DOHH2 (cell line): ENCODE results near the gene ULBP1.

Experiments used
- H3F3A ChIP-seq: fragments of 200-600 bp; sonication (generic), shearing (Covaris generic); 2 replicates; pipeline ENCODE4 v1.6.0; 2016; ENCODE audit warnings: antibody characterized with exemption, mild to moderate bottlenecking; ENCODE audit not compliant: control insufficient read depth, insufficient read depth
- H3K27ac ChIP-seq: fragments of 200-600 bp; sonication (generic); 2 replicates; pipeline ENCODE4 v1.5.1; 2014; ENCODE audit warnings: low read depth, mild to moderate bottlenecking, low read length, moderate library complexity
- H3K27me3 ChIP-seq: fragments of 200-600 bp; sonication (generic); 2 replicates; pipeline ENCODE4 v1.6.1; 2014; ENCODE audit warnings: mild to moderate bottlenecking, low read length, mixed read lengths; ENCODE audit not compliant: control insufficient read depth
- H3K36me3 ChIP-seq: fragments of 200-600 bp; sonication (generic); 2 replicates; pipeline ENCODE4 v1.6.1; 2014; ENCODE audit warnings: mild to moderate bottlenecking, low read length, moderate library complexity, mixed read lengths; ENCODE audit not compliant: control insufficient read depth
- H3K4me1 ChIP-seq: fragments of 200-600 bp; sonication (generic); 2 replicates; pipeline ENCODE4 v1.6.1; 2014; ENCODE audit warnings: mild to moderate bottlenecking, low read length, mixed read lengths; ENCODE audit not compliant: control insufficient read depth
- H3K4me2 ChIP-seq: fragments of 200-600 bp; sonication (generic); 2 replicates; pipeline ENCODE4 v1.6.0; 2014; ENCODE audit warnings: mild to moderate bottlenecking, low read length, moderate library complexity
- H3K4me3 ChIP-seq: fragments of 200-600 bp; sonication (generic); 2 replicates; pipeline ENCODE4 v1.5.1; 2014; ENCODE audit warnings: mild to moderate bottlenecking, low read length, mixed read lengths
- H3K79me2 ChIP-seq: fragments of 200-600 bp; sonication (generic); 2 replicates; pipeline ENCODE4 v1.6.1; 2014; ENCODE audit warnings: mild to moderate bottlenecking, low read length, mixed read lengths; ENCODE audit not compliant: control insufficient read depth
- H3K9me2 ChIP-seq: fragments of 200-600 bp; sonication (generic); replicated peaks from 2 replicates; pipeline ENCODE4 v1.6.1; 2014; ENCODE audit warnings: mild to moderate bottlenecking, low read length, mixed read lengths; ENCODE audit not compliant: control insufficient read depth
- H3K9me3 ChIP-seq: fragments of 200-600 bp; sonication (generic); 2 replicates; pipeline ENCODE4 v1.6.1; 2014; ENCODE audit warnings: antibody characterized with exemption, low read length, mixed read lengths; ENCODE audit not compliant: control insufficient read depth, insufficient read depth
- H4K20me1 ChIP-seq: fragments of 200-600 bp; sonication (generic); 2 replicates; pipeline ENCODE4 v1.6.0; 2014; ENCODE audit warnings: low read depth, mild to moderate bottlenecking, antibody characterized with exemption, low read length, moderate library complexity; ENCODE audit not compliant: control insufficient read depth, insufficient read depth
- CTCF ChIP-seq: fragments of 200-600 bp; sonication (generic); IDR thresholded peaks from one replicate; pipeline ENCODE4 v1.5.1; 2014; ENCODE audit warnings: antibody characterized with exemption, mild to moderate bottlenecking, low read depth, low read length; ENCODE audit not compliant: poor library complexity, severe bottlenecking
- EZH2phosphoT487 ChIP-seq: fragments of 200-600 bp; sonication (generic); IDR thresholded peaks from 2 replicates; pipeline ENCODE4 v1.6.1; 2017; ENCODE audit warnings: borderline replicate concordance, mild to moderate bottlenecking, antibody characterized with exemption, low read length, moderate library complexity, mixed read lengths

Gene ULBP1

DNA sequence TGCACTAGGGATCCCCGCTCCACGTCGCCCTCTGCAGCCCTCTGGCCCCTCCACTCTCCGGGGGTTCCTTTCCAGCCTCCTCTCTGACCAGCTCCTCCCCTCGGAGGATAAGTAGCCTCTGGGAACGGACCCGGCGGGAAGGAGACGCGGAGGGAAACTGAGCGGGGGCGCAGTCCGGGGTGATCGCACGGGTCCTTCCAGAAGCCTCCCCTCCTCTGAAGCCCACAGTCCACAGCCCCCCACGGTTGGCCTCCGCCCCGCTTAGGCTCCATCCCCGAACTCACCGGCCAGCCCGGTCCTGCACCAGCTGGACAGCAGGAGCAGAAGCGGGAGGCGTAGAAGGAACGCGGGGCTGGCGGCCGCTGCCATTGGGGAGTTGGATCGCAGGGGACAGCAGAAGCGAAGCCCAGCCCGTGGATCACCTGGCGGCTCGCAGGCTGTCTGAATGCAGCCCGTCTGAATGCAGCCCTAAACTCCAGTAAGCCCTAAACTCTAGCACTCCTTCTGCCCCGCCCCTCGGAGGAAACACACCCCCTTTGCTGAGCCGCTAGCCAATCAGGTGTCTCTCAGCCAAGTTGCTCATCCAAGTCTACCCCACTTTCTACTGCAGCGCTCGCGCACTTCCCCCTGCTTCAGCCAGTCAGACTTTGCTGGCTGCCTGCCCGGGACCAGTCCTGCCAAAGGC is 41.0 kb upstream of the ULBP1 start, which contains the start of gene RAET1G:
TSS of gene RAET1G (minus strand) at position 480 of the 685 bp plus-strand sequence. CDS start at position 369, 111 bp downstream.
- Histone ChIP-seq H3K9me3 (no peaks in the 10 kb centered on the region), H3K79me2 (no peaks in the 10 kb centered on the region), H3K4me3 (peak within 1 kb of the TSS; percentile 37), H4K20me1 (no peaks in the 10 kb centered on the region), H3K27ac (no peak within 1 kb of the TSS), H3K4me1 (peaks cover 20% of the 10 kb centered on the region), H3K9me2 (no peaks in the 10 kb centered on the region), H3K36me3 (no peaks in the 10 kb centered on the region), H3F3A (no peaks in the 10 kb centered on the region), H3K27me3 (peaks cover 58% of the 10 kb centered on the region), H3K4me2 (peak within 1 kb of the TSS; percentile 56)
- TF ChIP-seq CTCF (no peak), EZH2phosphoT487 (no peak)

GRCh38 chr6:149923327-149923986 is 40.3 kb upstream of the ULBP1 start:
- no peaks in the 10 kb centered on the region for H3K79me2 ChIP-seq
- H3K36me3 ChIP-seq, result no peaks in the 10 kb centered on the region
- peaks cover 20% of the 10 kb centered on the region for H3K4me1 ChIP-seq
- H3F3A ChIP-seq, result no peaks in the 10 kb centered on the region
- no peak for TF ChIP-seq CTCF
- no peak for TF ChIP-seq EZH2phosphoT487
- H3K27me3 ChIP-seq, result peaks cover 58% of the 10 kb centered on the region
- peak overlapping the region; percentile 37 for H3K4me3 ChIP-seq
- H3K9me3 ChIP-seq, result no peaks in the 10 kb centered on the region
- no peaks in the 10 kb centered on the region for H4K20me1 ChIP-seq
- H3K9me2 ChIP-seq, result no peaks in the 10 kb centered on the region
- peak overlapping the region; percentile 56 for H3K4me2 ChIP-seq
- H3K27ac ChIP-seq, result no peak overlapping the region

GRCh38 chr6:149924206-149924932 is 39.4 kb upstream of the ULBP1 start:
- no peaks in the 10 kb centered on the region for H3K9me3 ChIP-seq
- H3K9me2 ChIP-seq, result no peaks in the 10 kb centered on the region
- H3K4me2 ChIP-seq, result no peak overlapping the region
- H3F3A ChIP-seq, result no peaks in the 10 kb centered on the region
- H3K36me3 ChIP-seq, result no peaks in the 10 kb centered on the region
- H3K27ac ChIP-seq, result no peak overlapping the region
- no peaks in the 10 kb centered on the region for H4K20me1 ChIP-seq
- peaks cover 20% of the 10 kb centered on the region for H3K4me1 ChIP-seq
- peaks cover 62% of the 10 kb centered on the region for H3K27me3 ChIP-seq
- no peak overlapping the region for H3K4me3 ChIP-seq
- H3K79me2 ChIP-seq, result no peaks in the 10 kb centered on the region
- TF ChIP-seq EZH2phosphoT487 (no peak), CTCF (no peak)
